ENCODE measurements around the gene LRP11.

LRP11 gene

GRCh38 chr6:149881066-149881766 lies 17.1 kb upstream of the LRP11 start:
- no peaks in the 10 kb centered on the region for H3K27me3 ChIP-seq (ENCODE audit: insufficient read depth, low read depth)
- no peaks in the 10 kb centered on the region for H3K4me1 ChIP-seq (ENCODE audit: low read depth, poor library complexity, severe bottlenecking)
- H3K79me2 ChIP-seq (ENCODE audit: insufficient read depth, low read depth) = no peaks in the 10 kb centered on the region
- no peak overlapping the region for H3K27ac ChIP-seq
- no peak overlapping the region for H3K9ac ChIP-seq
- TF ChIP-seq CTCF (conservative IDR thresholded peaks at IDR 0.05; ENCODE audit: low read depth, low read length) = no peak
- no peaks in the 10 kb centered on the region for H4K20me1 ChIP-seq (ENCODE audit: insufficient read depth)
- H3K4me2 ChIP-seq = no peak overlapping the region
- H3K4me3 ChIP-seq (IDR thresholded peaks at IDR 0.05; ENCODE audit: insufficient read depth, low read depth, low read length) = no peak overlapping the region
- no peaks in the 10 kb centered on the region for H3K36me3 ChIP-seq (ENCODE audit: insufficient read depth)
- H2AFZ ChIP-seq (ENCODE audit: low read depth) = no peak overlapping the region

- no peak overlapping the region for H3K27ac ChIP-seq
- no peaks in the 10 kb centered on the region for H4K20me1 ChIP-seq (ENCODE audit: insufficient read depth)
- no peak for TF ChIP-seq CTCF (conservative IDR thresholded peaks at IDR 0.05; ENCODE audit: low read depth, low read length)
- no peaks in the 10 kb centered on the region for H3K79me2 ChIP-seq (ENCODE audit: insufficient read depth, low read depth)
- H3K36me3 ChIP-seq (ENCODE audit: insufficient read depth) = 0 out of 2 replicates have a peak, but pooled peaks cover 2% of the 10 kb centered on the region
- no peaks in the 10 kb centered on the region for H3K27me3 ChIP-seq (ENCODE audit: insufficient read depth, low read depth)
- H2AFZ ChIP-seq (ENCODE audit: low read depth) = no peak overlapping the region
- no peak overlapping the region for H3K4me2 ChIP-seq
- H3K4me3 ChIP-seq (IDR thresholded peaks at IDR 0.05; ENCODE audit: insufficient read depth, low read depth, low read length) = no peak overlapping the region
- H3K4me1 ChIP-seq (ENCODE audit: low read depth, poor library complexity, severe bottlenecking) = no peaks in the 10 kb centered on the region
- H3K9ac ChIP-seq = no peak overlapping the region
Observed at GRCh38 chr6:149877659-149878058, 13.5 kb upstream of the LRP11 start.

- TF ChIP-seq CTCF (conservative IDR thresholded peaks at IDR 0.05; ENCODE audit: low read depth, low read length) = no peak
- no peaks in the 10 kb centered on the region for H3K79me2 ChIP-seq (ENCODE audit: insufficient read depth, low read depth)
- no peak overlapping the region for H3K9ac ChIP-seq
- H3K36me3 ChIP-seq (ENCODE audit: insufficient read depth) = 0 out of 2 replicates have a peak, but pooled peaks cover 2% of the 10 kb centered on the region
- no peak overlapping the region for H2AFZ ChIP-seq (ENCODE audit: low read depth)
- H3K4me1 ChIP-seq (ENCODE audit: low read depth, poor library complexity, severe bottlenecking) = no peaks in the 10 kb centered on the region
- H4K20me1 ChIP-seq (ENCODE audit: insufficient read depth) = no peaks in the 10 kb centered on the region
- H3K27me3 ChIP-seq (ENCODE audit: insufficient read depth, low read depth) = no peaks in the 10 kb centered on the region
- no peak overlapping the region for H3K4me2 ChIP-seq
- H3K4me3 ChIP-seq (IDR thresholded peaks at IDR 0.05; ENCODE audit: insufficient read depth, low read depth, low read length) = no peak overlapping the region
- no peak overlapping the region for H3K27ac ChIP-seq
Observed at GRCh38 chr6:149876241-149876933, 12.2 kb upstream of the LRP11 start.

- no peak for TF ChIP-seq CTCF (conservative IDR thresholded peaks at IDR 0.05; ENCODE audit: low read depth, low read length)
- Histone ChIP-seq H3K4me3 (IDR thresholded peaks at IDR 0.05; ENCODE audit: insufficient read depth, low read depth, low read length) (no peak overlapping the region), H3K4me2 (no peak overlapping the region), H3K79me2 (ENCODE audit: insufficient read depth, low read depth) (no peaks in the 10 kb centered on the region), H4K20me1 (ENCODE audit: insufficient read depth) (no peaks in the 10 kb centered on the region), H3K27me3 (ENCODE audit: insufficient read depth, low read depth) (no peaks in the 10 kb centered on the region), H2AFZ (ENCODE audit: low read depth) (no peak overlapping the region), H3K4me1 (ENCODE audit: low read depth, poor library complexity, severe bottlenecking) (no peaks in the 10 kb centered on the region), H3K9ac (no peak overlapping the region), H3K27ac (no peak overlapping the region), H3K36me3 (ENCODE audit: insufficient read depth) (0 out of 2 replicates have a peak, but pooled peaks cover 2% of the 10 kb centered on the region)
Observed at GRCh38 chr6:149872233-149872632, 8.1 kb upstream of the LRP11 start.

Measured in KMS-11 (cell line).